Activated naive CD4-positive, alpha-beta T cell treated with anti-CD3 and anti-CD28 coated beads for 36 hours (primary cell): Measurements from ENCODE around the gene TOPBP1. TPM values are rescaled to one million over a fixed set of nuclear protein-coding genes. Genes with fewer than 3 reads are reported as not detected.
"Not testable (repeated sequence)": the region's sequence is repeated elsewhere in the genome, so short reads cannot be mapped to it uniquely, and the experiment has no call there.

Source experiments
- CTCF ChIA-PET: fragments of 350-600 bp; sonication (Branson Sonifier 250); formaldehyde crosslinking; loops from one replicate; lab custom pipeline; 2021; ENCODE audit warnings: antibody characterized with exemption; lab: Charles Lee
- DNase-seq: peaks from one replicate; pipeline ENCODE4 v3.0.0-alpha.2; 2020
- H3K27ac Mint-ChIP-seq: one replicate; pipeline ENCODE4 v1.8.0; 2021; ENCODE audit warnings: mild to moderate bottlenecking, mixed read lengths
- H3K27me3 Mint-ChIP-seq: one replicate; pipeline ENCODE4 v1.8.0; 2021; ENCODE audit warnings: low read depth, mixed read lengths
- H3K36me3 Mint-ChIP-seq: one replicate; pipeline ENCODE4 v1.8.0; 2021; ENCODE audit warnings: low read depth, mixed read lengths
- H3K4me1 Mint-ChIP-seq: one replicate; pipeline ENCODE4 v1.8.0; 2021; ENCODE audit warnings: low read depth, mixed read lengths
- H3K4me3 Mint-ChIP-seq: one replicate; pipeline ENCODE4 v1.8.0; 2021; ENCODE audit warnings: mild to moderate bottlenecking, moderate library complexity, mixed read lengths
- H3K9me3 Mint-ChIP-seq: one replicate; pipeline ENCODE4 v1.8.0; 2021; ENCODE audit warnings: mixed read lengths
- intact Hi-C: fragments of 100-400 bp; cut with micrococcal nuclease; formaldehyde crosslinking; loops from one replicate; pipeline ENCODE4 v1.15.1; 2023
- total RNA-seq, 2 experiments: library from RNA; stranded (reverse); gene quantifications; one replicate each; pipeline ENCODE4 v1.2.3, GENCODE V29; 2021

TOPBP1 gene
- total RNA-seq, 2 experiments from 2014 or later = 65.4 to 65.8 TPM

DNA sequence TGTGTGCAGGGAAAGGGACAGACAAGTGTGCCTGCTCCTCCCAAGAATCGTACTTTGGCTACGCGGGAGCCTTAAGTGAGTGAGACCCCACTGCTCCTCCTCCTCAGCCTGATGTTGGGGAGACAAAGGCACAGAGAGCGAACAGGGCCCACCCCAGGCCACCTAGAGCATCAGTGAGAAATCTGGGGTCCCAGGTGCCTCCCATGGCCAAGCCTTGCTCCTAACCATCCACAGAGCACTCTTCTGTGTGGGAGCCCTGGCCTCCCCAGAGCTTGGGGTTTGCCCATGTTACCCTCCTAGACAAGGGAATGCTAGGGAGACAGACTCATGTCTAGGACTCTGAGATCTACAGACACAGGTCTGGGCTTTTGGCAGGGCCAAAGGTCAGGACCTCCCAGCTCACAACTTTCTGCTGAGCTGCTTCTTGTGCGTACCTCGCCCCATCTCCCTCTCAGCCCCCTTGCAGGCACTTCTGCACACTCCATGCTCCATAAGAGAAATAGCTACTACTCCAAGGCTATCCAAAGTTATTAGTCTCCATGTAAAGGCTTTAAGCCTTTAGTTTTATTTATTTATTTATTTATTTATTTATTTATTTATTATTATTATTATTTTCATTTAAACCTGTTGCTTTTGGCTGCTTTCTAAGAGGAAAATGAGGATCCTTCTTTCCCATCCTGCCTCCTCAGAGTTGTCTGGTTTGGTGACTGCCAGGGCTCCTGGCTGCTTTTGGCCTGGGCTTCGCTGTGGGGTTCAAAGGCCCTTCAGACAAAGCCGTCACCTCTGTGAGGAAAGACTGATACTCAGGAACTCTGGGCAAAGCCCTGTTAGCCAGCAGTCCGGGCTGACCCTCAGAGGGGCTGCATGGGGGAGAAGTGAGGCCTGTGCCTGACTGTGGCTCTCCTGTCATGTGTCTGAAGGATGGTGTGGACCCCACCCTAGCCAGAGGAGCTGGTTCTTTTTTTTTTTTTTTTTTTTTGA, 32.8 kb upstream of the TOPBP1 start:
- Mint-ChIP-seq H3K4me3 (no peak overlapping the region), H3K27ac (no peak overlapping the region), H3K27me3 (no peaks in the 10 kb centered on the region), H3K4me1 (no peaks in the 10 kb centered on the region), H3K36me3 (no peaks in the 10 kb centered on the region), H3K9me3 (peaks cover 1% of the 10 kb centered on the region)
- intact Hi-C loops = no loop called here
- DNase-seq = no peak
- CTCF ChIA-PET = no interaction called here

DNA sequence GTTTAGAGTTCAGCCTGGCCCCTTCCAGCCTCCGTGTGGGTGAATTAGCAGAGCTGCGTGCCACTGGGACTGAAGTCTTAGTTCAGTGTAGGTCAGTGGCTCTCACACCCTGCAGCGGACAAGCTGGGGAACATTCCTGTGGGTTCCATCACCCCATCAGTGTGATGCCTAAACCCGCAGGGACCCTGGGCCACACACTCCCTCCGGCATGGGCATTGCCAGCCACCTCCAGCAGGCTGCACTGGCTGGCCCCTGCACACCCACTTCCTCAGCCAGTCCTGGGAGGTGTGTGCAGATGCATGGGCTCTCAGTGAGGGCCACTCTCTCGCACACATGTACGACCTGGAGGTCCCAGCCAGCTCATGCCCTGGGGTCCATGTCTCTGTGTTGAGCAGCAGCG, 32.1 kb upstream of the TOPBP1 start:
- intact Hi-C loops = no loop called here
- peaks cover 1% of the 10 kb centered on the region for H3K9me3 Mint-ChIP-seq
- H3K4me3 Mint-ChIP-seq = no peak overlapping the region
- H3K27ac Mint-ChIP-seq = no peak overlapping the region
- no peaks in the 10 kb centered on the region for H3K36me3 Mint-ChIP-seq
- no peaks in the 10 kb centered on the region for H3K4me1 Mint-ChIP-seq
- H3K27me3 Mint-ChIP-seq = no peaks in the 10 kb centered on the region
- DNase-seq = no peak
- CTCF ChIA-PET = no interaction called here

DNA sequence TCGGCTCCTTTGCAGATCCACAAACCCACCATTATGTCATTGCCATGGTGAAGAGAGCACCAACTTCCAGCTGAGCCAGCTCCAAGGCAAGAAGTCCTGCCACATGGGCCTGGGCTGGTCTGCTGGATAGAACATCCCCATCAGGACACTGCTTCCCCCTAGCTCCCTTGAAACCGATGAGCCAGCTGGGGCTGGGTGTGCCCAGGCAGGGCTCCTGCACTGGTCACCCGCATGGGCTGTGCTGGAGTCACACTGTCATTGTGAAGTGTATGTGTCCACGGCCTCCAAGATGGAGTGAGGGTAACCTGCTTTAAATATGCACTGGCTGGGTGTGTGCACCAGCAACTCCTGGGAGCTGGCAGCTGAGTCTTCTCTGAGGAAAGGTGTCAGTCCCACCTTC, 31.0 kb upstream of the TOPBP1 start:
- intact Hi-C loops = no loop called here
- no peaks in the 10 kb centered on the region for H3K4me1 Mint-ChIP-seq
- no peaks in the 10 kb centered on the region for H3K27me3 Mint-ChIP-seq
- H3K27ac Mint-ChIP-seq = no peak overlapping the region
- CTCF ChIA-PET = no interaction called here
- no peak overlapping the region for H3K4me3 Mint-ChIP-seq
- H3K36me3 Mint-ChIP-seq = no peaks in the 10 kb centered on the region
- no peak for DNase-seq
- H3K9me3 Mint-ChIP-seq = no peaks in the 10 kb centered on the region

DNA sequence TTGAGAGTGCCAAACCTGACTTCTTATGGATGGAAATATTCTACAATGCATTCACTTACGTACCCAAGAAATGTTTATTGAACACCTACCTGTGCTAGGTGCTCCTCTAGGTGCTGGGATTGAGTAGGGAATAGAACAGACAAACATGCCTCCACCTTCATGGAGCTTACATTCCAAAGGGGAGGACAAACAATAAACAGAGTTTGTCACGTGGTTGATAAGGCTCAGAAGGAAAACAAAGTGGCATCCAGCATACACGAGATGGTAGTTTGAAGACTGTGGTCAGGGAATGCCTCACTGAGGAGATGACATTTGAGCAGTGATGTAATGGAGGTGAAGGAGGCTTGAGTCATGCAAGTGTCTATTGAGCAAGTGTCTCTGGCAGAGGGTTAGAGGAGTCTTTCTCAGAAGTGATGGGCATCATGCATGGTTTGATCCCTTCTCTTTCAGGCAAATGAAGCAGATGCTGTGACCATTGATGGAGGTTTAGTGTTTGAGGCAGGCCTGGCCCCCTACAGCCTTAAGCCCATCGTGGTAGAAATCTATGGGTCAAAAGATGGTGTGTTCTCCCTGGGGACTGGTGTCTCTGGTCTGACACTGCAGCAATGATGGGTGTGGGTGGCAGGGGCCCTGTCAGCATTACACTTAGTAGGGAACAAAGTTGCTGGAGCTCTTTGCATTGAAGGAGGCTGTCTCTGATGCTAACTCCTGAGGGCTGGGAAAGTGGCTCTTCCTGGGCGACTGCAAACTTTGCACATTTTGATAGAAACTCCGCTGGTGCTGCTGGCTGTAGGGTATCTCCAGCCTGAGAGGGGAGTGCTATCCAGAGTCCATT, 29.7 kb upstream of the TOPBP1 start:
- H3K9me3 Mint-ChIP-seq = no peaks in the 10 kb centered on the region
- H3K27ac Mint-ChIP-seq = no peak overlapping the region
- intact Hi-C loops = no loop called here
- no peak overlapping the region for H3K4me3 Mint-ChIP-seq
- no peaks in the 10 kb centered on the region for H3K4me1 Mint-ChIP-seq
- H3K27me3 Mint-ChIP-seq = no peaks in the 10 kb centered on the region
- CTCF ChIA-PET = no interaction called here
- no peak for DNase-seq
- H3K36me3 Mint-ChIP-seq = no peaks in the 10 kb centered on the region

DNA sequence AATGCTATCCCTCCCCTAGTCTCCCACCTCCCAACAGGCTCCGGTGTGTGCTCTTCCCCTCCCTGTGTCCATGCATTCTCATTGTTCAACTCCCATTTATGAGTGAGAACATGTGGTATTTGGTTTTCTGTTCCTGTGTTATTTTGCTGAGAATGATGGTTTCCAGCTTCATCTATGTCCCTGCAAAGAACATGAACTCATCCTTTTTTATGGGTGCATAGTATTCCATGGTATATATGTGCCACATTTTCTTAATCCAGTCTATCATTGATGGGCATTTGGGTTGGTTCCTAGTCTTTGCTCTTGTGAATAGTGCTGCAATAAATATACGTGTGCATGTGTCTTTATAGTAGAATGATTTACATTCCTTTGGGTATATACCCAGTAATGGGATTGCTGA, 16.3 kb upstream of the TOPBP1 start:
- H3K27ac Mint-ChIP-seq, H3K9me3 Mint-ChIP-seq, CTCF ChIA-PET, H3K4me1 Mint-ChIP-seq, DNase-seq, H3K4me3 Mint-ChIP-seq, intact Hi-C loops, H3K36me3 Mint-ChIP-seq: not testable (repeated sequence)
- H3K27me3 Mint-ChIP-seq = peaks cover 57% of the 10 kb centered on the region

DNA sequence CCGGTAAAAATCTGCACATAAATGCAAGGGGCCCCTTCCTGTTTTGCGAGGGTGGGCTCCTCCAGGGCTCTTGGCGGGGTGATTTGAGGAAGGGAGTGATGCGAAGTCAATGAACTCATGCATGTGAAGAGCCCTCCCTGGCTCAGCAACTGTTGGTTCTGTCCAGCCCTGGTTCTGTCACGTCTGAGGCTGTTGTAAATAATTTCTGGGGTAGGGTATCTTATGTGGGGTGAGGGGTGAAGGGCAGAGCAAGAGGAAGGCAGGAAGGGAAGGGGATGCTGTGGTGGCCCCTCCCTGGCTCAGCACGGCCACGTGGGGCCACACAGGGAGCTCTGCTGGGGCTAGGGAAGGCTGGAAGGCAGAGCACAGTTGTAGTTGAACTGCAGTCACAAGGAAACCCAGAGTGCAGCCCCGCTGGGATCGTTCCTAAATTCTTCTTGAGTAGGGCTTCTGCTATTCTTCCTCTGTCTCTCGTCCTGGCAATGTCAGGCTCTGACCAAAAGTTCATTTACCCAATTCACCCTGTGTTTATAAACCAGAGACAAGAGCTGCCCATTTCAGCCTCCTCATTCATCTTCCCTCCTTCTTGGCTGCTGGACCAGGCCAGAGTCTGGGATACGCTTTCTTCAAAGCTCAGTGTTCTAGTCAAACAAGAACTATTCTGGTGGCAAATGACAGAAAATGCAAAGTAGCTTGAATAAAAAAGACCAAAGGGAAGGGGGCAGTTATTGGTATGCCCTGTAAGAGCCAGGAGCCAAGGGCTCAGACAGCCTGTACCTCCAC, 14.8 kb upstream of the TOPBP1 start:
- Mint-ChIP-seq H3K27me3 (peaks cover 53% of the 10 kb centered on the region), H3K4me3 (no peak overlapping the region), H3K9me3 (peaks cover 3% of the 10 kb centered on the region), H3K36me3 (peaks cover 3% of the 10 kb centered on the region), H3K27ac (no peak overlapping the region), H3K4me1 (peaks cover 4% of the 10 kb centered on the region)
- DNase-seq = no peak
- intact Hi-C loops = no loop called here
- CTCF ChIA-PET = interaction anchor here (0.6 to 1.6 kb wide), 2 partner anchors 13 to 105 kb away, joined by 3 read pairs; no protein-coding TSS in a partner anchor

DNA sequence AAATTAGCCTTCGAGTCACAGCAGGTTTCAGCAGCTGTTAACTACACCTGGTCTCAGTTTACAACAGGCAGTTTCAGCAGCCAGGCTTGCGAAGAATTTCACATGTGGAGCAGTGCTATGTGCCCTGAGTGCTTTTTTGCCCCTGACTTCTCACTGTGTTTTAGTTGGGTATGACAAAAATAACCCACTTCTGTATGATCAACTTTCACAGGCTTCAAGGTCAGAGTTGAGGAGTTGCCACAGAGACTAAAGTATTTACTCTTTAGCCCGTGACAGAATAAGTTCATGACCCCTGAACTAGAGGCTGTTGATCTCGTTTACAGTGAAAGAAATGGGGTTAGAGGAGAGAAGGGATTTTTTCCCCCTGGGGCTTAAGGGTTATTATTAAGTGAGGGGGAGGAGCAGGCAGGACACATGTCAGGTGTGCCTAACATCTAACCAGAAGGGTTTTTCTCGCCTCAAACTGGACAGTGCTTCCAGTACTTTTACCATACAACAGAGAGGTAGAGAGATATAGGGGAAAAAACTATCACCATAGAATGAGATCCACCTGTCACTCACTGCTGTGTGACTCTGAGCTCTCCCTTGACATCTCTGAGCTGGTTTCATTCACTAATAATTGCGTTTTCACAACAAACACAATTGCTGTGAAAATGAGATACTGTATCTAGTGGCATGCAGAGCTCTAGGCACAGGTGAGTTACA, 14.0 kb upstream of the TOPBP1 start:
- Mint-ChIP-seq H3K36me3 (peaks cover 3% of the 10 kb centered on the region), H3K27ac (no peak overlapping the region), H3K4me1 (peaks cover 4% of the 10 kb centered on the region), H3K9me3 (peaks cover 3% of the 10 kb centered on the region), H3K4me3 (no peak overlapping the region), H3K27me3 (peaks cover 50% of the 10 kb centered on the region)
- intact Hi-C loops = no loop called here
- no peak for DNase-seq
- CTCF ChIA-PET = interaction anchor here (0.6 to 1.6 kb wide), 2 partner anchors 13 to 106 kb away, joined by 3 read pairs; no protein-coding TSS in a partner anchor

DNA sequence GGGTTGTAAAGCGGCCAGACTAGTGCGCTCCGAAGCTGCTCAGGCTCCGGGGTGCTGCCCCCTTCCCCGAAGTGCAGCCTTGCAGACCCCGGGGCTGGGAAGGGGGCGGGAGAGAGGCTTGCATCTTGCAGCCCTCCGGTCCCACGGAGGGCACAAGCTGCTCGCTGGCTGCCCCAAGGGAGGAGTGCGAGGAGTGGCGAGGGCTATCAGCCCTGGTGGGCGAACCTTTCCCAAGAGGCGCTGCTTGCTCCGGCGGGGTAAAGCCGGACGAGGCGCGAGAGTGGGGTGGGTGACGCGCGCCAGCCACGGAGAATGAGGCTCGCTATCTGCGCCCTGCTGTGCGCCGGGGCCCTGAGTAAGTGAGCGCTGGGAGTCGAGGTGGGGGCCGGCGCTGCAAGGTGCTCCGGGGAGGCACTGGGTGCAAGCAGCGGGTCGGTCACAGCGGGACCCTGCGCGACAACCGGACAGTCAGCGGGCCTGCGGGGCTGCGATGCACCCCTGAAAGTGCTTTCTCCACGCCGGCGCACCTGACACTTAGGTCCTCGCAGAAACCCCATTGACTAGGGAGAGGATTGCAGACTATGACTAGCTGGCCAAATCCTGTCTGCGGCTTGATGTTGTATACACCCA, 12.7 kb upstream of the TOPBP1 start:
- Mint-ChIP-seq H3K9me3 (peaks cover 3% of the 10 kb centered on the region), H3K36me3 (peaks cover 3% of the 10 kb centered on the region), H3K27ac (no peak overlapping the region), H3K27me3 (peaks cover 45% of the 10 kb centered on the region), H3K4me1 (peaks cover 4% of the 10 kb centered on the region), H3K4me3 (no peak overlapping the region)
- DNase-seq = no peak
- CTCF ChIA-PET = interaction anchor here (0.7 kb wide), 1 partner anchor 30 kb away, joined by 3 read pairs; no protein-coding TSS in a partner anchor
- intact Hi-C loops = no loop called here

DNA sequence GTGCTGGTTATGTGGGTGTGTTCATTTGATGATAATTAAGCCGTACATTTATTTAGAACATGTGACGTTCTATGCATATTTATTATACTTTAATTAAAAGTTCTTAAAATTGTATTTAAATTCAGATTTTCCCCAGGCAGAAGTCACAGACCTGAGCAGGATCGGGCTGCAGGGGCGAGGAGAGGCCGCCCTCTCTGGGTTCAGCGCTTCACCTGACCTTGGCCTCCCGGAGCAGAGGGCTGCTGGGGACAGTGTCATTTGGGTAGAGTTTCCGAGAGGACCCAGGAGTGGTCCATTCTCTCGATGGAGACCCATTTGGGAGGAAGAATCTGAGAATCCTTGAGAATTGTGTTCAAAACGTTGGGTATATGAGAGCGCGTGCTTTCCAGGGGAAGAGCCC, 12.0 kb upstream of the TOPBP1 start:
- CTCF ChIA-PET = interaction anchor here (1.1 kb wide), 1 partner anchor 10 kb away, joined by 3 read pairs; no protein-coding TSS in a partner anchor
- Mint-ChIP-seq H3K4me1 (peaks cover 4% of the 10 kb centered on the region), H3K36me3 (peaks cover 3% of the 10 kb centered on the region), H3K27ac (no peak overlapping the region), H3K9me3 (peaks cover 3% of the 10 kb centered on the region), H3K27me3 (peaks cover 45% of the 10 kb centered on the region), H3K4me3 (no peak overlapping the region)
- intact Hi-C loops = no loop called here
- no peak for DNase-seq

DNA sequence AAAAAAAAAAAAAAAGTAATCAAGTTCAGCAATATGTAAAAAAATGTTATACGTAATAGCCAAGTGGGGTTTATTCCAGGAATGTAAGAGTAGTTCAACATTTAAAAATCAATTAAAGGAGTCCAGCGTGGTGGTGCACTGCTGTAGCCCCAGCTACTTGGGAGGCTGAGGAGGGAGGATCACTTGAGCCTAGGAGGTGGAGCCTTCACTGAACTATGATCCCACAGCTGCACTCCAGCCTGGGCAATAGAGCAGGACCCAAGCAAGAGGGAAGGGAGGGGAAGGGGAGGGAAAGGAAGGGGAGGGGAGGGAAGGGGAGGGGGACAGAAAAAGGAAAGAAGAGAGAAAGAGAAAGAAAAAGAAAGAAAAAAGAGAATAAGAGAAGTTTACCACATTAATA, 10.7 kb upstream of the TOPBP1 start:
- DNase-seq = no peak
- Mint-ChIP-seq H3K9me3 (no peaks in the 10 kb centered on the region), H3K27me3 (peaks cover 35% of the 10 kb centered on the region), H3K4me3 (no peak overlapping the region), H3K4me1 (peaks cover 4% of the 10 kb centered on the region), H3K36me3 (no peaks in the 10 kb centered on the region), H3K27ac (no peak overlapping the region)
- CTCF ChIA-PET = no interaction called here
- intact Hi-C loops = no loop called here

DNA sequence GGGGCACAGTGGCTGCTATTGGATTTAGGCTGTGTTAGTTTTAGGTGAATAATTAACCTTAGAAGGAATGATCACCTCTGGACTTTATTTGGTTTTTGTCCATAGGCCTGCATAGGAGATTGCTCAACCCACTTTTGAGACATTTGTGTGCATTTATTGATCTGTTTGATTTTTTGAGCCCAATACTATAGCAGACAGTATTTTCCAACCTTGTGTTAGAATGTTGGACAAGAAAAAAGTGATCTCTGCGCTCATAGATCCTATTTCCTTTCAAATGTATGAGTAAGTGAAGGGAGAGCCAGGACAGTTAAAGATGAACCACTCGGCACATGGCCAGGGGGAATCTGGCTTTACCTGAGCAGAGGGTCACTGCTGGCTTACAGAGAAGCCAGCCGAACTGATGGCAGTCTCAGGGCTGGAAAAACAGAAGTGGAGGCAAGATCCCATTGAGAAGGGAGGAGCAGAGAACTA, 8.8 kb upstream of the TOPBP1 start:
- Mint-ChIP-seq H3K9me3 (no peaks in the 10 kb centered on the region), H3K4me3 (no peak overlapping the region), H3K27me3 (peaks cover 24% of the 10 kb centered on the region), H3K36me3 (no peaks in the 10 kb centered on the region), H3K27ac (no peak overlapping the region), H3K4me1 (peaks cover 4% of the 10 kb centered on the region)
- intact Hi-C loops = no loop called here
- DNase-seq = no peak
- CTCF ChIA-PET = no interaction called here
